Progenitor cell of endocrine pancreas (in vitro differentiated cells): ENCODE measurements around the gene AQP7. TPM values are rescaled to one million over a fixed set of nuclear protein-coding genes. Genes with fewer than 3 reads are reported as not detected.
"Not testable (repeated sequence)": the region's sequence is repeated elsewhere in the genome, so short reads cannot be mapped to it uniquely, and the experiment has no call there.

Experiments used
- DNase-seq: peaks from one replicate; pipeline ENCODE4 v3.0.0; 2021; ENCODE audit warnings: low spot score; ENCODE audit not compliant: unreplicated experiment
- H3K27ac Mint-ChIP-seq: 2 replicates; pipeline ENCODE4 v1.8.0; 2021; ENCODE audit warnings: mild to moderate bottlenecking, moderate library complexity, mixed read lengths
- H3K27me3 Mint-ChIP-seq: 2 replicates; pipeline ENCODE4 v1.8.0; 2021; ENCODE audit warnings: mixed read lengths
- H3K36me3 Mint-ChIP-seq: 2 replicates; pipeline ENCODE4 v1.8.0; 2022; ENCODE audit warnings: mixed read lengths; ENCODE audit not compliant: insufficient read depth
- H3K4me1 Mint-ChIP-seq: 2 replicates; pipeline ENCODE4 v1.8.0; 2021; ENCODE audit warnings: low read depth, mixed read lengths
- H3K4me3 Mint-ChIP-seq: 2 replicates; pipeline ENCODE4 v1.8.0; 2021; ENCODE audit warnings: low read depth, mild to moderate bottlenecking, moderate library complexity, mixed read lengths
- H3K9me3 Mint-ChIP-seq: 2 replicates; pipeline ENCODE4 v1.8.0; 2021; ENCODE audit warnings: low read depth, mixed read lengths
- CTCF ChIP-seq: fragments of 200-600 bp; sonication (generic); IDR thresholded peaks from one replicate; pipeline ENCODE4 v1.5.0; 2021; ENCODE audit warnings: antibody characterized with exemption, mild to moderate bottlenecking; ENCODE audit not compliant: unreplicated experiment
- total RNA-seq: library from RNA; stranded (reverse); gene quantifications from 2 replicates; pipeline ENCODE4 v1.2.1, GENCODE V29; 2021

AQP7 gene
- total RNA-seq, 1 donor from 2014 or later = 3.3 TPM

- Mint-ChIP-seq H3K4me3 (no peak overlapping the region), H3K27me3 (no peaks in the 10 kb centered on the region), H3K27ac (peak overlapping the region; percentile 13), H3K4me1 (peaks cover 19% of the 10 kb centered on the region), H3K9me3 (no peaks in the 10 kb centered on the region), H3K36me3 (no peaks in the 10 kb centered on the region)
- no peak for DNase-seq
- TF ChIP-seq CTCF = no peak
Observed at GRCh38 chr9:33414268-33414667, 11.9 kb upstream of the AQP7 start.

- H3K27ac Mint-ChIP-seq = no peak overlapping the region
- no peaks in the 10 kb centered on the region for H3K36me3 Mint-ChIP-seq
- no peak overlapping the region for H3K4me3 Mint-ChIP-seq
- no peaks in the 10 kb centered on the region for H3K27me3 Mint-ChIP-seq
- peaks cover 8% of the 10 kb centered on the region for H3K4me1 Mint-ChIP-seq
- no peak for DNase-seq
- no peaks in the 10 kb centered on the region for H3K9me3 Mint-ChIP-seq
- TF ChIP-seq CTCF = no peak
Observed at GRCh38 chr9:33408087-33408486, 5.7 kb upstream of the AQP7 start.

- H3K27ac Mint-ChIP-seq = no peak overlapping the region
- H3K9me3 Mint-ChIP-seq = no peaks in the 10 kb centered on the region
- no peak for DNase-seq
- no peak for TF ChIP-seq CTCF
- H3K27me3 Mint-ChIP-seq = no peaks in the 10 kb centered on the region
- peaks cover 8% of the 10 kb centered on the region for H3K4me1 Mint-ChIP-seq
- no peak overlapping the region for H3K4me3 Mint-ChIP-seq
- no peaks in the 10 kb centered on the region for H3K36me3 Mint-ChIP-seq
Observed at GRCh38 chr9:33407061-33407460, 4.7 kb upstream of the AQP7 start.

- no peak for DNase-seq
- Mint-ChIP-seq H3K4me3 (no peak overlapping the region), H3K4me1 (peaks cover 8% of the 10 kb centered on the region), H3K27ac (peak overlapping the region; percentile 75), H3K36me3 (no peaks in the 10 kb centered on the region), H3K27me3 (no peaks in the 10 kb centered on the region), H3K9me3 (no peaks in the 10 kb centered on the region)
- no peak for TF ChIP-seq CTCF
Observed at GRCh38 chr9:33404788-33405362, 2.5 kb upstream of the AQP7 start.

- Mint-ChIP-seq H3K9me3 (no peaks in the 10 kb centered on the region), H3K36me3 (no peaks in the 10 kb centered on the region), H3K4me3 (no peak overlapping the region), H3K27ac (no peak overlapping the region), H3K4me1 (peaks cover 8% of the 10 kb centered on the region), H3K27me3 (no peaks in the 10 kb centered on the region)
- no peak for DNase-seq
- TF ChIP-seq CTCF = no peak
Observed at GRCh38 chr9:33403941-33404787, 1.8 kb upstream of the AQP7 start.

GRCh38 chr9:33401809-33402208, 559 bp downstream of the AQP7 start:
- not testable (repeated sequence) for H3K4me1 Mint-ChIP-seq, DNase-seq, H3K36me3 Mint-ChIP-seq, H3K9me3 Mint-ChIP-seq, H3K4me3 Mint-ChIP-seq, H3K27me3 Mint-ChIP-seq, H3K27ac Mint-ChIP-seq

- H3K36me3 Mint-ChIP-seq, H3K9me3 Mint-ChIP-seq, H3K27ac Mint-ChIP-seq, DNase-seq, H3K27me3 Mint-ChIP-seq, H3K4me3 Mint-ChIP-seq: not testable (repeated sequence)
- peaks cover 13% of the 10 kb centered on the region for H3K4me1 Mint-ChIP-seq
Observed at GRCh38 chr9:33399047-33399446, 3.3 kb downstream of the AQP7 start.

GRCh38 chr9:33397801-33398200, 4.6 kb downstream of the AQP7 start:
- H3K27ac Mint-ChIP-seq, H3K36me3 Mint-ChIP-seq: not testable (repeated sequence)

More at GRCh38 chr9:33397801-33398200, 4.6 kb downstream of the AQP7 start:
- peaks cover 15% of the 10 kb centered on the region for H3K4me1 Mint-ChIP-seq
- DNase-seq, H3K4me3 Mint-ChIP-seq, H3K9me3 Mint-ChIP-seq, H3K27me3 Mint-ChIP-seq: not testable (repeated sequence)
